ENCODE results near the gene EPB41L1.

The EPB41L1 gene

GRCh38 chr20:36154700-36155628, at the start of gene EPB41L1:
TSS of gene EPB41L1 (plus strand) at chr20:36154740. CDS start at chr20:36173778, 19,038 bp downstream.
- DNase-seq: no peak

- no peak for DNase-seq
These were observed 49.7 kb upstream of the EPB41L1 start for GRCh38 chr20:36104856-36105255.

- DNase-seq: no peak
These were observed 48.8 kb upstream of the EPB41L1 start for GRCh38 chr20:36105711-36106226.

- no peak for DNase-seq
These were observed 47.9 kb upstream of the EPB41L1 start for GRCh38 chr20:36106606-36107005.

GRCh38 chr20:36107881-36108280, 46.7 kb upstream of the EPB41L1 start:
- DNase-seq: no peak

- DNase-seq: no peak
These were observed 45.1 kb upstream of the EPB41L1 start for GRCh38 chr20:36109251-36109947.

GRCh38 chr20:36110994-36111393, 43.5 kb upstream of the EPB41L1 start:
- no peak for DNase-seq

GRCh38 chr20:36112112-36112511, 42.4 kb upstream of the EPB41L1 start:
- no peak for DNase-seq

GRCh38 chr20:36113036-36113435, 41.5 kb upstream of the EPB41L1 start:
- no peak for DNase-seq

GRCh38 chr20:36113566-36114250, 40.8 kb upstream of the EPB41L1 start:
- no peak for DNase-seq

- DNase-seq: no peak
These were observed 39.8 kb upstream of the EPB41L1 start for GRCh38 chr20:36114707-36115106.

GRCh38 chr20:36115925-36116324, 38.6 kb upstream of the EPB41L1 start:
- DNase-seq: no peak

GRCh38 chr20:36116807-36117441, 37.6 kb upstream of the EPB41L1 start:
- DNase-seq: no peak

GRCh38 chr20:36117638-36118037, 36.9 kb upstream of the EPB41L1 start:
- no peak for DNase-seq

- DNase-seq: no peak
These were observed 36.2 kb upstream of the EPB41L1 start for GRCh38 chr20:36118371-36118770.

GRCh38 chr20:36119537-36119936, 35.0 kb upstream of the EPB41L1 start:
- DNase-seq: no peak

- no peak for DNase-seq
These were observed 34.3 kb upstream of the EPB41L1 start for GRCh38 chr20:36120241-36120640.

GRCh38 chr20:36120991-36121390, 33.5 kb upstream of the EPB41L1 start:
- DNase-seq: no peak

- DNase-seq: no peak
These were observed 32.3 kb upstream of the EPB41L1 start for GRCh38 chr20:36121981-36122930.

GRCh38 chr20:36122931-36123288, 31.6 kb upstream of the EPB41L1 start:
- no peak for DNase-seq

GRCh38 chr20:36125097-36125496, 29.4 kb upstream of the EPB41L1 start:
- no peak for DNase-seq
